Activated CD4-positive, alpha-beta T cell treated with anti-CD3 and anti-CD28 coated beads, Interleukin-2, amount 50 U/mL, for 16 hours (primary cell): Measurements from ENCODE around the gene SCGN.
"Not testable (repeated sequence)": the region's sequence is repeated elsewhere in the genome, so short reads cannot be mapped to it uniquely, and the experiment has no call there.

ENCODE experiments used
- DNase-seq: peaks from one replicate; pipeline ENCODE4 v3.0.0-alpha.2; 2020

The SCGN gene

DNA sequence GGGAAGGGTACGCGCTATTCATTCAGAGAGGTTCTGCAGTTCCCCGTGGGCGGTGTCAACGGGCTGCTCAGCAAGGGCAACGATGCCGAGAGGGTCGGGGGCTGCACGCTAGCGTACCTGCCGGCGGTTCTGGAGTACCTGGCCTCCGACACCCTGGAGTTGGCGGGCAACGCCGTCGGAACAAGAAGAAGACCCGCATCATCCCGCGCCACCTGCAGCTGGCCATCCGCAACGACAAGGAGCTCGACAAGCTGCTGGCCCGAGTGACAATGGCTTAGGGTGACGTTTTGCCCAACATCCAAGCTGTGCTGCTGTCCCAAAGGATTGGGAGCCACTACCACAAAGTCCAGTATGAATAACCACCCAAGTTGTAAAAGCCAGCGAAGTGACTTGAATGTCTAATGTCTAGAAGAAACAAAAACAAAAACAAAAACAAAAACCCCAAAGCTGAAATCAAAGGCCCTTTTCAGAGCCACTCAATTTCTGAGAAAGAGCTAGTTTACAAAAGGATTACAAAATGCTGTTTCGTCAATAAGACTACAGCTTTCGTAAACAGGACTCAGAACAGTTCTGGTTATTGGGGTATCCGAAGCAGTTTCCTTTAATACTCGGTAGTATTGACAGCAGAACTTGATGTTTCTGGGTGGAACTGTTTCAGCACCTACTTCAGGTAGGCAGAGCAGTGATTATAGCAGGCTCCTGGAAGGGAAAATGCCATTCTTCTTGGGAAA, 80.6 kb downstream of the SCGN start:
- DNase-seq, result no peak

DNA sequence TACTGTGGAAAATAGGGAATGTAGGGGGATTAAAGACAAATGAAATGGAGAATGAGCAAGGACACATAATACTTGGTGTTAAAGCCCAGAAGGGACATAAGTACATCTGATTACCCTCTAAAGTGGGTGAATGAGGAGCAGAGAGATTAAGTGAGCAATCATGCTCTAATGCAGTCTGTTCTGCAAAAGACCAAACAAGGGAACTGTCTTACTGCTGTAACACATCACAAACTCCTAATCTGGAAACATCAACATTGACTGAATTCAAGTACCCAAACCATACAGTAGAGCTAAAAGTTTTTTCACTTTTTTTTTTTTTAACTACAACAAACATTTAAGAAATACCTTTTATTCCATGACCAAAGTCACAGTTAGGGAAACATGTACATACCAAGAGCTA, 83.2 kb downstream of the SCGN start:
- DNase-seq, result no peak

DNA sequence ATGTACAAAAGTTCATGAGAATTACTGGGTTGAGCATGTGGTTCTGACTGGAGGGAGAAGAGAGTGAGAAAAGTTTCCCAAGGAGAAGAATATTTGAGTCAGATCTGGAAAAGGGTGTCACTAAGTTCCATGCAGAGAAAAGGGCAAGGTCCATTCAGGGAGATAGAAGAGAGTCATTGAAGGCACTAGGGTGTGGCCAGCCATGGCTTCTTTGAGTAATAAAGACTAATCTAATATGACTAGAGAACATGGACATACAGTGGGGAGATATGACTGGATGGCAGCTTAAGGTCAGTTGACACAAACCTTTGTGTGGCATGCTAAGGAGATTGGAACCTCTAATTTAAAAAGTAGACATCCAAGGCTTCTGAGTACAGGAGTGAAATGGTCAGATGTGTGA, 91.9 kb downstream of the SCGN start:
- peak; percentile 2 for DNase-seq

DNA sequence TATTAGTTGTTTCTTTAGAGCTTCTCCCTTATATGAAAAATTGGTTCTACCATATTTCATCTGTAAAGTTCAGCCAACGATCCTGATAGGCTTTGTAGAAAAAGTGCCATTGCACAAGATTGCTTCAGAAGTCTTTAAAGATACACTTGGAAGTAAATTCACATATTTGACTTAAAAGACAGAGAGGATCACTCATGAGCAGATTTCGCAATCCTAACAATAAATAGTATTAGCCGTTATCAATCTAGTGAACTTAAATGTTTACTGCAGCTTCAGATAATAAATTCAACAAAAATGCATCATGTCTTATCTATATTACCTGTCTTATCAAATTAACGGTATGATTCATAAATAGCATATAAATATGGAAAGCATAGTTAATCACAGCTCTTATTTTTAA, 93.8 kb downstream of the SCGN start:
- no peak for DNase-seq

DNA sequence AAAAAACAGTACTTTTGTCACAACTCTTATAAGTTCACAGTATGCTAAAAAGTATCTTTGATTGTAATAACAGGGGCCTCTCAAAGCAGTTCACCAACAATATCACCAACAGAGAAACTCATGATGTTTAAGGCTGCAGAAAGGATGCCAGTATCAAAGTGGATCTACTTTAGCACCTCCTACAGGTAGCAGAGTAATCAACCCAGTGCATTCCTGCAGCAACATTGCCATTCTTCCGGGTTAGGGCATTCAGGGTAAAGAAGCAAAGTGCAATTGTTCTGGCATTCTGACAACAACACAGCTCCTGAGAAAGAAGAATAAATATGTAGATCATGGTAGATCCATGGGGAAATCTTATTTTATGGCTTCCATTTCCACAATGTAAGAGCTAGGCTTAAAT, 95.0 kb downstream of the SCGN start:
- DNase-seq, result no peak

DNA sequence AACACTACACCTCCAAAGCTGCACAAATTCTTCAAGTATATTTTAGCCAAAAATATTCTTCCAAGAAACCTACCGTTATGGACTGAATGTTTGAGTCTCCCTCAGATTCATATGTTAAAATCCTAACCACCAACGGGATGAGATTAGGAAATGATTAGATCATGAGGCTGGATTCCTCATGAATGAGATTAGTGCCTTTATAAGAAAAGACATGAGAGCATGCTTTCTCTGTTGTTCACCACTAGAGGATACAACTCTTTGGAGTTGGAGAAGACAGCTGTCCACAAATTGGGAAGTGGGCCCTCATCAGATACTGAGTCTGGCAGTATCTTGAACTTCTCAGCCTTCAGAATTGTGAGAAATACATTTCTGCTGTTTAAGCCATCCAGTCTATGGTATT, 95.5 kb downstream of the SCGN start:
- no peak for DNase-seq

DNA sequence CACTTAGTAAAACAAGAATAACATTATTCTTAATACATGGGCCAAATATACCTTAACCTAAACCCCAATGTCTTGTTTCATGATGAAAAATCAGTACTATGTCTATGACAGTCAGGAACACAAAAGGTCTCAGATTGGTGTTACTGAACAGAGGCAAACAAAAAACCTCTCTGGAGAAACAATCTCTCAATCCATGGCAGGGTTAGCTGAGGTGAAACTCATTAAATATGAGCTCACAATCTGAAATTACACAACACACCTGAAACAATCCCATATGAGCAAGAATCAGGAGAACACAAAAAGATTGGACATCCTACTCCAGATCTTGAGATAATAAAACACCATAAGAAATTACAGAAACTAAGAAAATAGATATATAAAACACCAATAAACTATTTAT, 96.0 kb downstream of the SCGN start:
- no peak for DNase-seq

DNA sequence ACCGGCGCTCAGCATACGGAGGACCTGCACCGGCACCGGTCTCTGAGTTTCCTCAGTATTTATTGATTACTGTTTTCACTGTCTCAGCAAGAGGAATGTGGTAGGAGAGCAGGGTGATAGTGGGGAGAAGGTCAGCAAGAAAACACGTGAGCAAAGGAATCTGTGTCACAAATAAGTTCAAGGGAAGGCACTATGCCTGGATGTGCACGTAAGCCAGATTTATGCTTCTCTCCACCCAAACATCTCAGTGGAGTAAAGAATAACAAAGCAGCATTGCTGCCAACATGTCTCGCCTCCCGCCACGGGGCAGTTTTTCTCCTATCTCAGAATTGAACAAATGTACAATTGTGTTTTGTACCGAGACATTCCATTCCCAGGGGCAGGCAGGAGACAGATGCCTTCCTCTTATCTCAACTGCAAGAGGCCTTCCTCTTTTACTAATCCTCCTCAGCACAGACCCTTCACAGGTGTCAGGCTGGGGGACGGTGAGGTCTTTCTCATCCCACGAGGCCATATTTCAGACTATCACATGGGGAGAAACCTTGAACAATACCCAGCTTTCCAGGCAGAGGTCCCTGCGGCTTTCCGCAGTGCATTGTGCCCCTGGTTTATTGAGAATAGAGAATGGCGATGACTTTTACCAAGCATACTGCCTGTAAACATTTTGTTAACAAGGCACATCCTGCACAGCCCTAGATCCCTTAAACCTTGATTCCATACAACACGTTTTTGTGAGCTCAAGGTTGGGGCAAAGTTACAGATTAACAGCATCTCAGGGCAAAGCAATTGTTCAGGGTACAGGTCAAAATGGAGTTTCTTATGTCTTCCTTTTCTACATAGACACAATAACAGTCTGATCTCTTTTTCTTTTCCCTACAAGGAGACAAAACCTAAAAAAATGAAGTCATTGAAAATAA, 96.8 kb downstream of the SCGN start:
- DNase-seq, result not testable (repeated sequence)

DNA sequence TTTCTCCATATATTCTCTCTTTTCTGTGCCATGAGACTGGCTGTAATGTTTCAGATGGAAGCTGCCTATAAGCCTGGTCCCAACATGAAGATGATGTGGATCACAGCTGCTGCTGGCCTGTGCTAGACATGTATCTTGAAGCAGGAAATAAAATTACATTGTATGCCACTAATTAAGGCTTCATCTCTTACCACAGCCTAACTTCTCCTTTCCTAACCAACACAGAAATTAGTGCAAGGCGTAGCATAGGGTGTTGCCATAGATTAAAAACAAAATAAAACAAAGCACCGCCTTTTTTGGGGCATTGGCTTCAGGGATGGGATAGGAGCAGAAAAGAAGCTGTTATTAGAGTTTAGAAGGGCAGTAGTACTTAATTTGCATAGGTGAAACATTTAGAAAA, 97.8 kb downstream of the SCGN start:
- no peak for DNase-seq

DNA sequence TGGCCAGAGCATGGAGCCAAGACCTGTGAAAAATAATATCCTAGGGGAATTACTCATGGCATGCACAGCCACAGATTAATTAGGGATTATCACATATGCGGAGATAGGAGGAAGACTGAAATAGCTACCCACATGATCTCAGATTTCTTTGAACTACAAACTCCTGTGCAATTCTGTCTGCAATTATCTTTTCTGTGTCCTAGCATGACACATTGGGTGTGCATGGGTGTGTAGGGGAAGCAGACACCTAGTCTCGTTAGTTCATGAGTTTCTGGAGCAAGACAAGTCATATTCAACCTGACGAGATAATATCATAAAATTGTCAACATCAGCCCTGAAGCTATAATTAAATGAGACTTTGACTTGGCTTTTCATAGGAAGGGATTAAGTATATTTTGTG, 98.9 kb downstream of the SCGN start:
- DNase-seq, result no peak
